Common myeloid progenitor, CD34-positive (primary cell): Measurements from ENCODE around the gene KSR2.

ENCODE experiments used
- CTCF ChIA-PET: fragments of 350-600 bp; sonication (Branson Sonifier 250); formaldehyde crosslinking; loops from one replicate; lab custom pipeline; 2021; ENCODE audit warnings: antibody characterized with exemption; lab: Charles Lee
- POLR2A ChIA-PET: fragments of 350-600 bp; sonication (Branson Sonifier 250); formaldehyde crosslinking; loops from one replicate; lab custom pipeline; 2021; ENCODE audit warnings: antibody characterized with exemption; lab: Charles Lee
- DNase-seq, 3 donors: peaks; one replicate each; pipeline versions ENCODE4 v3.0.0 to v3.0.0-alpha.2; 2013
- H3K27ac ChIP-seq, 2 experiments: 1 replicate in 1 of 2; 2 replicates in 1 of 2; pipeline ENCODE4 v1.7.0; 2013; ENCODE audit warnings: inconsistent platforms in 2 of 2, low read length in 2 of 2, mild to moderate bottlenecking in 2 of 2, low read depth in 1 of 2, moderate library complexity in 1 of 2; ENCODE audit not compliant: severe bottlenecking in 2 of 2, insufficient read depth in 1 of 2, poor library complexity in 1 of 2
- H3K27me3 ChIP-seq, 5 experiments: replicated peaks in 2 of 5; 1 replicate in 3 of 5; 2 replicates in 2 of 5; pipeline versions ENCODE4 v1.6.1 to v1.7.0; 2013; ENCODE audit warnings: low read length in 4 of 5, mild to moderate bottlenecking in 2 of 5, moderate library complexity in 2 of 5, inconsistent platforms in 1 of 5; ENCODE audit not compliant: insufficient read depth in 5 of 5, control insufficient read depth in 4 of 5
- H3K36me3 ChIP-seq, 4 experiments: 1 replicate in 2 of 4; 2 replicates in 2 of 4; pipeline versions ENCODE4 v1.6.1 to v1.7.0; 2013; ENCODE audit warnings: low read length in 3 of 4, control low read depth in 1 of 4, mild to moderate bottlenecking in 1 of 4; ENCODE audit not compliant: control insufficient read depth in 4 of 4, insufficient read depth in 4 of 4
- H3K4me1 ChIP-seq, 4 experiments: 1 replicate in 3 of 4; 2 replicates in 1 of 4; pipeline versions ENCODE4 v1.6.1 to v1.7.1; 2013; ENCODE audit warnings: low read length in 3 of 4, mild to moderate bottlenecking in 3 of 4, control low read depth in 1 of 4, inconsistent platforms in 1 of 4, moderate library complexity in 1 of 4; ENCODE audit not compliant: control insufficient read depth in 4 of 4, insufficient read depth in 4 of 4; ENCODE audit errors: control extremely low read depth in 1 of 4
- H3K4me3 ChIP-seq, 7 experiments: 1 replicate in 4 of 7; 2 replicates in 3 of 7; pipeline versions ENCODE4 v1.5.1 to v1.7.0; 2013; ENCODE audit warnings: mild to moderate bottlenecking in 7 of 7, low read length in 6 of 7, moderate library complexity in 6 of 7, inconsistent platforms in 2 of 7, low read depth in 2 of 7, control low read depth in 1 of 7; ENCODE audit not compliant: insufficient read depth in 4 of 7, control insufficient read depth in 1 of 7; ENCODE audit errors: extremely low read depth in 1 of 7
- H3K9me3 ChIP-seq, 5 experiments: 1 replicate in 4 of 5; 2 replicates in 1 of 5; pipeline versions ENCODE4 v1.6.1 to v1.7.1; 2013; ENCODE audit warnings: low read length in 4 of 5, mild to moderate bottlenecking in 2 of 5, inconsistent platforms in 1 of 5, low read depth in 1 of 5, moderate library complexity in 1 of 5; ENCODE audit not compliant: control insufficient read depth in 4 of 5, insufficient read depth in 2 of 5; ENCODE audit errors: control extremely low read depth in 1 of 5
- WGBS: methylation state at CpG from one replicate; pipeline ENCODE4 v1.1.5; 2013; ENCODE audit not compliant: insufficient coverage; 5-methylcytosine and 5-hydroxymethylcytosine counted together

The KSR2 gene

DNA sequence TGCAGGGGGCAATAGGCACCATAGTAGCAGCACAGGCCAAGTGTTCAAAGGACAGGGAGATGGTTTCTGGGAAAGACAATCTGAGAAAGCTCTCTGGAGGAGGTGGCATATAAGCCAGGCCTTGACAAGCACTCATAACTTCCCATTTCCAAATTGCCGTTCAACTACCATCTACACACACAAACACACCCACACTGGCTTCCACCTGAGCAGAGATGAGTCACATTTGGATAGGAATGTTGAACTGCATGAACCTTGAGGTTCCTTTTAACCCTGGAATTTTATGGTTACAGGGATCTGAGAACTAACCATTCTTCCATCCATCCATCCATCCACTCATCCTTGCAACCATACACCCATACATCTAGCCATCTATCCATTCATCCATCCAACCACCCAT lies 86.6 kb downstream of the KSR2 start:
- H3K4me3 ChIP-seq, result no peak overlapping the region
- no CpG with 5 or more reads among the region's 1 CpG for WGBS
- H3K36me3 ChIP-seq, result no peaks in the 10 kb centered on the region
- H3K9me3 ChIP-seq, result no peaks in the 10 kb centered on the region
- H3K27ac ChIP-seq, result no peak overlapping the region
- ChIA-PET POLR2A (no interaction called here), CTCF (no interaction called here)
- no peaks in the 10 kb centered on the region for H3K4me1 ChIP-seq
- peaks cover 0 to 29% (median 4%) of the 10 kb centered on the region in 5 experiments for H3K27me3 ChIP-seq
- no peak for DNase-seq

DNA sequence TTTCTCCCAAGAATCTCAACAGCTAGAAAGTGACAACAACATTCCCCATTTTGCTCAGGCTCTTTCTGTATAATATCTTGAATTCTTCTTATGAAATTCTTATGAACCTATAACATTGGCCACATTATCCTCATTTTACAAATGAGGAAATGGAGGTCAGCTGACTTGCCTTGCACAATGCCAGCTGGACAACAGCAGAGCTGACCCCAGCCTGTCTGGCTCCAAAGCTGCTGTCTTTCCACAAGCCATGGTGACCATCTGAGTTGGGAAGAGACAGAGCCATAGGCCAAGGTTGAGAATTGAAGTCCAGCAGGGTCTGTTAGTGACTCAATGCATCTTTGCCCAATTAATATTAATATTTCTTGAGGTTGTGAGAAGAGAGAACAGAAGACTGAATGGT lies 87.3 kb downstream of the KSR2 start:
- Histone ChIP-seq H3K9me3 (no peaks in the 10 kb centered on the region), H3K4me3 (no peak overlapping the region), H3K27ac (no peak overlapping the region), H3K27me3 (peaks cover 0 to 34% (median 4%) of the 10 kb centered on the region in 5 experiments), H3K4me1 (no peaks in the 10 kb centered on the region), H3K36me3 (no peaks in the 10 kb centered on the region)
- no peak for DNase-seq
- ChIA-PET CTCF (no interaction called here), POLR2A (no interaction called here)

GRCh38 chr12:117878605-117879004 lies 90.2 kb downstream of the KSR2 start:
- 48% methylated on average over 8 of the region's 8 CpGs for WGBS

GRCh38 chr12:117876436-117876816 lies 92.4 kb downstream of the KSR2 start:
- WGBS, result no CpG with 5 or more reads among the region's 3 CpGs
- no peak for DNase-seq
- H3K4me3 ChIP-seq, result no peak overlapping the region
- peaks cover 0 to 2% (median 0%) of the 10 kb centered on the region in 4 experiments for H3K36me3 ChIP-seq
- H3K9me3 ChIP-seq, result peaks cover 0 to 7% (median 5%) of the 10 kb centered on the region in 5 experiments
- peaks cover 0 to 4% (median 1%) of the 10 kb centered on the region in 4 experiments for H3K4me1 ChIP-seq
- no peak overlapping the region for H3K27ac ChIP-seq
- H3K27me3 ChIP-seq, result peaks cover 0 to 35% (median 10%) of the 10 kb centered on the region in 5 experiments
- CTCF ChIA-PET, result interaction anchor here (1.8 to 2.8 kb wide), 2 partner anchors 156 to 159 kb away, joined by 5 to 14 read pairs; no protein-coding TSS in a partner anchor
- POLR2A ChIA-PET, result no interaction called here

More at GRCh38 chr12:117878605-117879004, 90.2 kb downstream of the KSR2 start:
- Histone ChIP-seq H3K27ac (no peak overlapping the region), H3K4me3 (no peak overlapping the region), H3K36me3 (peaks cover 0 to 2% (median 0%) of the 10 kb centered on the region in 4 experiments), H3K4me1 (peaks cover 0 to 4% (median 1%) of the 10 kb centered on the region in 4 experiments), H3K9me3 (peaks cover 0 to 7% (median 5%) of the 10 kb centered on the region in 5 experiments), H3K27me3 (peaks cover 0 to 38% (median 10%) of the 10 kb centered on the region in 5 experiments)
- CTCF ChIA-PET, result interaction anchor here (0.5 to 1.5 kb wide), 2 partner anchors 11 to 176 kb away, joined by 3 read pairs; no protein-coding TSS in a partner anchor
- no peak for DNase-seq
- POLR2A ChIA-PET, result no interaction called here

DNA sequence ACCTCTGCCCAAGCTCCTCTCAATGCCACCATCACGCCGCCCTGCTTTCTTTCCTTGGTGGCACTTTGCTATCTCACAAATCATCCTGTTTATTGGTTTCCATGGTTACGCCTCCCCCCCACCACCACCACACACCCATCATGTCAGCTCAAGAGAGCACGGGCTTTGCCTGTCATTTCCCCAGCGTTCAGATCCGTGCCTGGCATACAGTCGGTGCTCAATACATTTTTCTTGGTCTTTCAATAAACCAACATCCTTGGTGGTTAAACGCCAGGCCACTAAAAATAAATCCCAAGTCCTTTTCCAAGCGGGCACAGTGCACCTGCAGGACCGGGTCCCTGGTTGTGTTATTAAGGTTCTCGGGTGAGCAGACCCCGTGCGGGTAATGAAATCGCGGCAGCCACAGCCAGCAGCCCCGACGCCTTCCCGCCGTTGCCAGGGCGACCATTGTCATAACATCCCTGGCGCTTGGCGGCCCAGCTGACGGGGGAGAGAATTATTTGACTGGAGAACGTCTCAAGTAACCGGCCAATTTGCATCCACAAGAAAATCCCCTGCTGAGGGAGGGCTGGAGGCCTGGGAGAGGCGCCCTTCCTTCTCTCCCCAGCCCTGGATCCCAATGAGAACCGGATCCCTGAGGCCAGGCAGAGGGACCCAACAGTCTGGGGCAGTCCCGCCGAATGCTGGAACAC lies 92.9 kb downstream of the KSR2 start:
- DNase-seq, result peak; percentile 44 to 84 (median 71)

GRCh38 chr12:117874842-117875434 lies 93.9 kb downstream of the KSR2 start:
- 96% methylated on average over 4 of the region's 19 CpGs for WGBS
- peaks cover 0 to 7% (median 5%) of the 10 kb centered on the region in 5 experiments for H3K9me3 ChIP-seq
- H3K36me3 ChIP-seq, result peaks cover 0 to 2% (median 0%) of the 10 kb centered on the region in 4 experiments
- peaks cover 0 to 4% (median 1%) of the 10 kb centered on the region in 4 experiments for H3K4me1 ChIP-seq
- no peak overlapping the region for H3K27ac ChIP-seq
- H3K4me3 ChIP-seq, result no peak overlapping the region
- H3K27me3 ChIP-seq, result peaks cover 0 to 35% (median 10%) of the 10 kb centered on the region in 5 experiments
- POLR2A ChIA-PET, result no interaction called here
- CTCF ChIA-PET, result interaction anchor here (0.6 to 2.8 kb wide), 13 partner anchors 16 to 1049 kb away, joined by 3 to 14 read pairs (median 3); no protein-coding TSS in a partner anchor
- peak; percentile 50 to 71 (median 69) for DNase-seq

More for the DNA sequence above, 92.9 kb downstream of the KSR2 start:
- Histone ChIP-seq H3K4me3 (peak overlapping the region in 1 of 7 experiments; percentile 11), H3K27me3 (peaks cover 0 to 35% (median 10%) of the 10 kb centered on the region in 5 experiments), H3K4me1 (peaks cover 0 to 4% (median 1%) of the 10 kb centered on the region in 4 experiments), H3K27ac (no peak overlapping the region), H3K36me3 (peaks cover 0 to 2% (median 0%) of the 10 kb centered on the region in 4 experiments), H3K9me3 (peaks cover 0 to 7% (median 5%) of the 10 kb centered on the region in 5 experiments)
- 15% methylated on average over 26 of the region's 29 CpGs for WGBS
- CTCF ChIA-PET, result interaction anchor here (0.9 to 2.8 kb wide), 9 partner anchors 17 to 1050 kb away, joined by 3 to 14 read pairs (median 3); no protein-coding TSS in a partner anchor
- POLR2A ChIA-PET, result no interaction called here
